BLaER1 treated with 17β-estradiol and CSF1 and Interleukin-3, amounts not matched to agents 10 nM and 100 nM (cell line): ENCODE results near the gene SPTBN1.

Source experiments
- H3K27ac ChIP-seq, 11 experiments: shearing (Covaris generic); formaldehyde crosslinking; 2 replicates each; pipeline ENCODE4 v1.8.1; 2022
- H3K27me3 ChIP-seq, 11 experiments: shearing (Covaris generic); formaldehyde crosslinking; 2 replicates each; pipeline ENCODE4 v1.8.1; 2022
- H3K36me3 ChIP-seq, 11 experiments: shearing (Covaris generic); formaldehyde crosslinking; 2 replicates each; pipeline ENCODE4 v1.8.1; 2022
- H3K4me1 ChIP-seq, 10 experiments: shearing (Covaris generic); formaldehyde crosslinking; 2 replicates each; pipeline ENCODE4 v1.8.1; 2022
- H3K4me2 ChIP-seq, 11 experiments: shearing (Covaris generic); formaldehyde crosslinking; 2 replicates each; pipeline ENCODE4 v1.8.1; 2022
- H3K4me3 ChIP-seq, 10 experiments: shearing (Covaris generic); formaldehyde crosslinking; 2 replicates each; pipeline ENCODE4 v1.8.1; 2022
- H3K9ac ChIP-seq, 11 experiments: shearing (Covaris generic); formaldehyde crosslinking; 2 replicates each; pipeline ENCODE4 v1.8.1; 2022
- H3K9me3 ChIP-seq, 11 experiments: shearing (Covaris generic); formaldehyde crosslinking; replicated peaks in 1 of 11; 2 replicates each; pipeline ENCODE4 v1.8.1; 2022
- H4K20me1 ChIP-seq, 11 experiments: shearing (Covaris generic); formaldehyde crosslinking; 2 replicates each; pipeline ENCODE4 v1.8.1; 2022
- Cebpa-rat ChIP-seq, 11 experiments: shearing (Covaris generic); IDR thresholded peaks; 2 replicates each; pipeline ENCODE4 v1.8.1; 2022

SPTBN1 gene

GRCh38 chr2:54543733-54544396, 87.7 kb downstream of the SPTBN1 start:
- no peak for TF ChIP-seq Cebpa-rat (IDR thresholded peaks at IDR 0.05)
- Histone ChIP-seq H3K9me3 (peaks cover 0 to 16% (median 3%) of the 10 kb centered on the region in 11 experiments; a peak in 12 of 22 replicates), H3K27me3 (no peaks in the 10 kb centered on the region)

GRCh38 chr2:54545702-54546450, 89.7 kb downstream of the SPTBN1 start:
- no peak overlapping the region for H3K4me3 ChIP-seq
- no peak for TF ChIP-seq Cebpa-rat (IDR thresholded peaks at IDR 0.05)
- H3K27me3 ChIP-seq: no peaks in the 10 kb centered on the region
- H3K27ac ChIP-seq: no peak overlapping the region
- H3K9me3 ChIP-seq: peaks cover 5 to 26% (median 13%) of the 10 kb centered on the region in 11 experiments; a peak in 15 of 22 replicates
- H4K20me1 ChIP-seq: no peaks in the 10 kb centered on the region
- H3K4me2 ChIP-seq: no peak overlapping the region
- no peak overlapping the region for H3K9ac ChIP-seq
- H3K4me1 ChIP-seq: peaks cover 0 to 12% (median 6%) of the 10 kb centered on the region in 10 experiments; a peak in 7 of 20 replicates
- H3K36me3 ChIP-seq: peaks cover 0 to 5% (median 0%) of the 10 kb centered on the region in 11 experiments; a peak in 2 of 22 replicates

More at GRCh38 chr2:54543733-54544396, 87.7 kb downstream of the SPTBN1 start:
- H3K4me3 ChIP-seq: no peak overlapping the region
- no peaks in the 10 kb centered on the region for H3K36me3 ChIP-seq
- peaks cover 0 to 12% (median 6%) of the 10 kb centered on the region in 10 experiments; a peak in 7 of 20 replicates for H3K4me1 ChIP-seq
- H3K27ac ChIP-seq: no peak overlapping the region
- H4K20me1 ChIP-seq: no peaks in the 10 kb centered on the region
- no peak overlapping the region for H3K9ac ChIP-seq
- H3K4me2 ChIP-seq: no peak overlapping the region

GRCh38 chr2:54546518-54546917, 90.4 kb downstream of the SPTBN1 start:
- H4K20me1 ChIP-seq: no peaks in the 10 kb centered on the region
- H3K9ac ChIP-seq: no peak overlapping the region
- no peak overlapping the region for H3K4me3 ChIP-seq
- H3K27ac ChIP-seq: no peak overlapping the region
- peaks cover 5 to 26% (median 13%) of the 10 kb centered on the region in 11 experiments; a peak in 15 of 22 replicates for H3K9me3 ChIP-seq
- H3K36me3 ChIP-seq: peaks cover 0 to 5% (median 0%) of the 10 kb centered on the region in 11 experiments; a peak in 2 of 22 replicates
- H3K27me3 ChIP-seq: no peaks in the 10 kb centered on the region
- TF ChIP-seq Cebpa-rat (IDR thresholded peaks at IDR 0.05): no peak
- H3K4me2 ChIP-seq: no peak overlapping the region
- peaks cover 0 to 19% (median 7%) of the 10 kb centered on the region in 10 experiments; a peak in 9 of 20 replicates for H3K4me1 ChIP-seq

- H3K9me3 ChIP-seq: peaks cover 5 to 26% (median 13%) of the 10 kb centered on the region in 11 experiments; a peak in 15 of 22 replicates
- peaks cover 0 to 5% (median 0%) of the 10 kb centered on the region in 11 experiments; a peak in 2 of 22 replicates for H3K36me3 ChIP-seq
- TF ChIP-seq Cebpa-rat (IDR thresholded peaks at IDR 0.05): no peak
- no peaks in the 10 kb centered on the region for H4K20me1 ChIP-seq
- no peak overlapping the region for H3K4me2 ChIP-seq
- peaks cover 0 to 23% (median 9%) of the 10 kb centered on the region in 10 experiments; a peak in 9 of 20 replicates for H3K4me1 ChIP-seq
- no peak overlapping the region for H3K27ac ChIP-seq
- no peaks in the 10 kb centered on the region for H3K27me3 ChIP-seq
- H3K9ac ChIP-seq: no peak overlapping the region
- H3K4me3 ChIP-seq: no peak overlapping the region
These were observed 91.0 kb downstream of the SPTBN1 start for GRCh38 chr2:54546923-54547720.

- peaks cover 5 to 26% (median 13%) of the 10 kb centered on the region in 11 experiments; a peak in 15 of 22 replicates for H3K9me3 ChIP-seq
- H3K9ac ChIP-seq: no peak overlapping the region
These were observed 93.3 kb downstream of the SPTBN1 start for GRCh38 chr2:54549430-54549829.

GRCh38 chr2:54549917-54550518, 93.9 kb downstream of the SPTBN1 start:
- H3K27ac ChIP-seq: no peak overlapping the region
- H3K27me3 ChIP-seq: no peaks in the 10 kb centered on the region
- H3K9me3 ChIP-seq: peaks cover 5 to 23% (median 13%) of the 10 kb centered on the region in 11 experiments; a peak in 15 of 22 replicates
- no peak overlapping the region for H3K9ac ChIP-seq
- peaks cover 0 to 30% (median 18%) of the 10 kb centered on the region in 10 experiments; a peak in 14 of 20 replicates for H3K4me1 ChIP-seq
- H3K4me2 ChIP-seq: no peak overlapping the region
- peaks cover 0 to 5% (median 0%) of the 10 kb centered on the region in 11 experiments; a peak in 2 of 22 replicates for H3K36me3 ChIP-seq
- no peaks in the 10 kb centered on the region for H4K20me1 ChIP-seq
- no peak overlapping the region for H3K4me3 ChIP-seq
- TF ChIP-seq Cebpa-rat (IDR thresholded peaks at IDR 0.05): no peak

More at GRCh38 chr2:54549430-54549829, 93.3 kb downstream of the SPTBN1 start:
- H3K4me3 ChIP-seq: no peak overlapping the region
- H3K27ac ChIP-seq: no peak overlapping the region
- no peak for TF ChIP-seq Cebpa-rat (IDR thresholded peaks at IDR 0.05)
- H4K20me1 ChIP-seq: no peaks in the 10 kb centered on the region
- H3K4me1 ChIP-seq: peaks cover 0 to 24% (median 17%) of the 10 kb centered on the region in 10 experiments; a peak in 12 of 20 replicates
- H3K27me3 ChIP-seq: no peaks in the 10 kb centered on the region
- H3K36me3 ChIP-seq: peaks cover 0 to 5% (median 0%) of the 10 kb centered on the region in 11 experiments; a peak in 2 of 22 replicates
- no peak overlapping the region for H3K4me2 ChIP-seq

- no peaks in the 10 kb centered on the region for H3K27me3 ChIP-seq
- H3K4me2 ChIP-seq: no peak overlapping the region
- peaks cover 5 to 21% (median 13%) of the 10 kb centered on the region in 11 experiments; a peak in 14 of 22 replicates for H3K9me3 ChIP-seq
- peaks cover 0 to 5% (median 0%) of the 10 kb centered on the region in 11 experiments; a peak in 2 of 22 replicates for H3K36me3 ChIP-seq
- H4K20me1 ChIP-seq: no peaks in the 10 kb centered on the region
- no peak overlapping the region for H3K4me3 ChIP-seq
- no peak overlapping the region for H3K27ac ChIP-seq
- H3K4me1 ChIP-seq: peaks cover 0 to 35% (median 21%) of the 10 kb centered on the region in 10 experiments; a peak in 17 of 20 replicates
- no peak overlapping the region for H3K9ac ChIP-seq
- TF ChIP-seq Cebpa-rat (IDR thresholded peaks at IDR 0.05): no peak
These were observed 94.4 kb downstream of the SPTBN1 start for GRCh38 chr2:54550547-54550946.

- no peak overlapping the region for H3K27ac ChIP-seq
- no peak for TF ChIP-seq Cebpa-rat (IDR thresholded peaks at IDR 0.05)
- peaks cover 0 to 5% (median 0%) of the 10 kb centered on the region in 11 experiments; a peak in 2 of 22 replicates for H3K36me3 ChIP-seq
- H3K4me2 ChIP-seq: peak overlapping the region in 6 of 11 experiments; percentile 8 to 29 (median 13); a peak in 6 of 22 replicates
- H3K4me1 ChIP-seq: peaks cover 2 to 42% (median 28%) of the 10 kb centered on the region in 10 experiments
- peaks cover 5 to 21% (median 13%) of the 10 kb centered on the region in 11 experiments; a peak in 14 of 22 replicates for H3K9me3 ChIP-seq
- H3K9ac ChIP-seq: no peak overlapping the region
- no peaks in the 10 kb centered on the region for H3K27me3 ChIP-seq
- H3K4me3 ChIP-seq: no peak overlapping the region
- H4K20me1 ChIP-seq: no peaks in the 10 kb centered on the region
These were observed 95.1 kb downstream of the SPTBN1 start for GRCh38 chr2:54551123-54551756.
